Measurements from ENCODE around the gene IL17D.

The IL17D gene

GRCh38 chr13:20702915-20703779 is at the start of gene IL17D:
Gene IL17D (plus strand): TSS chr13:20703699. CDS start chr13:20704002, 303 bp downstream.
- Histone ChIP-seq H3K27ac (ENCODE audit: low read depth, low read length) (no peak within 1 kb of the TSS), H3K4me1 (ENCODE audit: control insufficient read depth in 1 of 2, insufficient read depth in 2 of 2, low read length in 2 of 2) (peaks cover 8 to 11% of the 10 kb centered on the region in 2 donors), H3K9ac (ENCODE audit: low read depth in 1 of 2, low read length in 2 of 2) (peak within 1 kb of the TSS; percentile 52 to 69)

GRCh38 chr13:20654156-20654555 is 49.3 kb upstream of the IL17D start:
- no peak overlapping the region for H3K27ac ChIP-seq (ENCODE audit: low read depth, low read length)
- no peaks in the 10 kb centered on the region for H3K4me1 ChIP-seq (ENCODE audit: control insufficient read depth in 1 of 2, insufficient read depth in 2 of 2, low read length in 2 of 2)
- no peaks in the 10 kb centered on the region for H3K36me3 ChIP-seq (ENCODE audit: control insufficient read depth in 1 of 2, insufficient read depth in 2 of 2, low read length in 2 of 2)
- H3K27me3 ChIP-seq (ENCODE audit: control insufficient read depth in 1 of 2, insufficient read depth in 2 of 2, low read length in 2 of 2) = no peaks in the 10 kb centered on the region
- no peaks in the 10 kb centered on the region for H3K9me3 ChIP-seq (ENCODE audit: control insufficient read depth in 1 of 2, low read length in 2 of 2)
- H3K4me3 ChIP-seq (ENCODE audit: low read depth in 1 of 2, low read length in 2 of 2) = no peak overlapping the region
- no peak overlapping the region for H3K9ac ChIP-seq (ENCODE audit: low read depth in 1 of 2, low read length in 2 of 2)

More at GRCh38 chr13:20702915-20703779, at the start of gene IL17D:
- Histone ChIP-seq H3K36me3 (ENCODE audit: control insufficient read depth in 1 of 2, insufficient read depth in 2 of 2, low read length in 2 of 2) (no peaks in the 10 kb centered on the region), H3K27me3 (ENCODE audit: control insufficient read depth in 1 of 2, insufficient read depth in 2 of 2, low read length in 2 of 2) (peaks cover 0 to 9% of the 10 kb centered on the region in 2 donors), H3K9me3 (ENCODE audit: control insufficient read depth in 1 of 2, low read length in 2 of 2) (no peaks in the 10 kb centered on the region), H3K4me3 (ENCODE audit: low read depth in 1 of 2, low read length in 2 of 2) (peak within 1 kb of the TSS; percentile 66 to 79)

GRCh38 chr13:20658451-20659040 is 45.0 kb upstream of the IL17D start:
- H3K9ac ChIP-seq (ENCODE audit: low read depth in 1 of 2, low read length in 2 of 2) = no peak overlapping the region
- H3K27me3 ChIP-seq (ENCODE audit: control insufficient read depth in 1 of 2, insufficient read depth in 2 of 2, low read length in 2 of 2) = no peaks in the 10 kb centered on the region

GRCh38 chr13:20664351-20664750 is 39.1 kb upstream of the IL17D start:
- no peak overlapping the region for H3K27ac ChIP-seq (ENCODE audit: low read depth, low read length)

More at GRCh38 chr13:20658451-20659040, 45.0 kb upstream of the IL17D start:
- H3K27ac ChIP-seq (ENCODE audit: low read depth, low read length) = no peak overlapping the region
- H3K9me3 ChIP-seq (ENCODE audit: control insufficient read depth in 1 of 2, low read length in 2 of 2) = no peaks in the 10 kb centered on the region
- no peaks in the 10 kb centered on the region for H3K4me1 ChIP-seq (ENCODE audit: control insufficient read depth in 1 of 2, insufficient read depth in 2 of 2, low read length in 2 of 2)
- H3K36me3 ChIP-seq (ENCODE audit: control insufficient read depth in 1 of 2, insufficient read depth in 2 of 2, low read length in 2 of 2) = no peaks in the 10 kb centered on the region
- no peak overlapping the region for H3K4me3 ChIP-seq (ENCODE audit: low read depth in 1 of 2, low read length in 2 of 2)

GRCh38 chr13:20666948-20667347 is 36.6 kb upstream of the IL17D start:
- H3K4me3 ChIP-seq (ENCODE audit: low read depth in 1 of 2, low read length in 2 of 2) = no peak overlapping the region
- no peak overlapping the region for H3K27ac ChIP-seq (ENCODE audit: low read depth, low read length)
- peaks cover 0 to 3% of the 10 kb centered on the region in 2 donors for H3K36me3 ChIP-seq (ENCODE audit: control insufficient read depth in 1 of 2, insufficient read depth in 2 of 2, low read length in 2 of 2)

More at GRCh38 chr13:20664351-20664750, 39.1 kb upstream of the IL17D start:
- Histone ChIP-seq H3K9me3 (ENCODE audit: control insufficient read depth in 1 of 2, low read length in 2 of 2) (no peaks in the 10 kb centered on the region), H3K36me3 (ENCODE audit: control insufficient read depth in 1 of 2, insufficient read depth in 2 of 2, low read length in 2 of 2) (peaks cover 0 to 3% of the 10 kb centered on the region in 2 donors), H3K4me3 (ENCODE audit: low read depth in 1 of 2, low read length in 2 of 2) (no peak overlapping the region), H3K9ac (ENCODE audit: low read depth in 1 of 2, low read length in 2 of 2) (no peak overlapping the region), H3K27me3 (ENCODE audit: control insufficient read depth in 1 of 2, insufficient read depth in 2 of 2, low read length in 2 of 2) (no peaks in the 10 kb centered on the region), H3K4me1 (ENCODE audit: control insufficient read depth in 1 of 2, insufficient read depth in 2 of 2, low read length in 2 of 2) (no peaks in the 10 kb centered on the region)

GRCh38 chr13:20667857-20668437 is 35.6 kb upstream of the IL17D start:
- Histone ChIP-seq H3K9me3 (ENCODE audit: control insufficient read depth in 1 of 2, low read length in 2 of 2) (no peaks in the 10 kb centered on the region), H3K27ac (ENCODE audit: low read depth, low read length) (no peak overlapping the region), H3K4me3 (ENCODE audit: low read depth in 1 of 2, low read length in 2 of 2) (no peak overlapping the region), H3K4me1 (ENCODE audit: control insufficient read depth in 1 of 2, insufficient read depth in 2 of 2, low read length in 2 of 2) (no peaks in the 10 kb centered on the region), H3K36me3 (ENCODE audit: control insufficient read depth in 1 of 2, insufficient read depth in 2 of 2, low read length in 2 of 2) (peaks cover 0 to 3% of the 10 kb centered on the region in 2 donors), H3K9ac (ENCODE audit: low read depth in 1 of 2, low read length in 2 of 2) (no peak overlapping the region), H3K27me3 (ENCODE audit: control insufficient read depth in 1 of 2, insufficient read depth in 2 of 2, low read length in 2 of 2) (no peaks in the 10 kb centered on the region)

More at GRCh38 chr13:20666948-20667347, 36.6 kb upstream of the IL17D start:
- H3K4me1 ChIP-seq (ENCODE audit: control insufficient read depth in 1 of 2, insufficient read depth in 2 of 2, low read length in 2 of 2) = no peaks in the 10 kb centered on the region
- no peaks in the 10 kb centered on the region for H3K9me3 ChIP-seq (ENCODE audit: control insufficient read depth in 1 of 2, low read length in 2 of 2)
- H3K27me3 ChIP-seq (ENCODE audit: control insufficient read depth in 1 of 2, insufficient read depth in 2 of 2, low read length in 2 of 2) = no peaks in the 10 kb centered on the region
- H3K9ac ChIP-seq (ENCODE audit: low read depth in 1 of 2, low read length in 2 of 2) = no peak overlapping the region

GRCh38 chr13:20669162-20669561 is 34.3 kb upstream of the IL17D start:
- no peaks in the 10 kb centered on the region for H3K9me3 ChIP-seq (ENCODE audit: control insufficient read depth in 1 of 2, low read length in 2 of 2)
- H3K4me1 ChIP-seq (ENCODE audit: control insufficient read depth in 1 of 2, insufficient read depth in 2 of 2, low read length in 2 of 2) = no peaks in the 10 kb centered on the region
- H3K4me3 ChIP-seq (ENCODE audit: low read depth in 1 of 2, low read length in 2 of 2) = no peak overlapping the region
- no peaks in the 10 kb centered on the region for H3K27me3 ChIP-seq (ENCODE audit: control insufficient read depth in 1 of 2, insufficient read depth in 2 of 2, low read length in 2 of 2)
- no peak overlapping the region for H3K27ac ChIP-seq (ENCODE audit: low read depth, low read length)
- no peak overlapping the region for H3K9ac ChIP-seq (ENCODE audit: low read depth in 1 of 2, low read length in 2 of 2)
- H3K36me3 ChIP-seq (ENCODE audit: control insufficient read depth in 1 of 2, insufficient read depth in 2 of 2, low read length in 2 of 2) = peaks cover 0 to 3% of the 10 kb centered on the region in 2 donors

GRCh38 chr13:20671789-20672188 is 31.7 kb upstream of the IL17D start:
- H3K4me3 ChIP-seq (ENCODE audit: low read depth in 1 of 2, low read length in 2 of 2) = no peak overlapping the region
- H3K4me1 ChIP-seq (ENCODE audit: control insufficient read depth in 1 of 2, insufficient read depth in 2 of 2, low read length in 2 of 2) = no peaks in the 10 kb centered on the region
- H3K27ac ChIP-seq (ENCODE audit: low read depth, low read length) = no peak overlapping the region
- no peaks in the 10 kb centered on the region for H3K36me3 ChIP-seq (ENCODE audit: control insufficient read depth in 1 of 2, insufficient read depth in 2 of 2, low read length in 2 of 2)
- H3K9ac ChIP-seq (ENCODE audit: low read depth in 1 of 2, low read length in 2 of 2) = no peak overlapping the region
- H3K9me3 ChIP-seq (ENCODE audit: control insufficient read depth in 1 of 2, low read length in 2 of 2) = no peaks in the 10 kb centered on the region
- H3K27me3 ChIP-seq (ENCODE audit: control insufficient read depth in 1 of 2, insufficient read depth in 2 of 2, low read length in 2 of 2) = no peaks in the 10 kb centered on the region

GRCh38 chr13:20672772-20673171 is 30.7 kb upstream of the IL17D start:
- no peak overlapping the region for H3K9ac ChIP-seq (ENCODE audit: low read depth in 1 of 2, low read length in 2 of 2)
- no peak overlapping the region for H3K27ac ChIP-seq (ENCODE audit: low read depth, low read length)
- no peaks in the 10 kb centered on the region for H3K4me1 ChIP-seq (ENCODE audit: control insufficient read depth in 1 of 2, insufficient read depth in 2 of 2, low read length in 2 of 2)
- no peaks in the 10 kb centered on the region for H3K36me3 ChIP-seq (ENCODE audit: control insufficient read depth in 1 of 2, insufficient read depth in 2 of 2, low read length in 2 of 2)
- no peak overlapping the region for H3K4me3 ChIP-seq (ENCODE audit: low read depth in 1 of 2, low read length in 2 of 2)
- H3K27me3 ChIP-seq (ENCODE audit: control insufficient read depth in 1 of 2, insufficient read depth in 2 of 2, low read length in 2 of 2) = no peaks in the 10 kb centered on the region
- H3K9me3 ChIP-seq (ENCODE audit: control insufficient read depth in 1 of 2, low read length in 2 of 2) = no peaks in the 10 kb centered on the region

GRCh38 chr13:20673715-20674114 is 29.8 kb upstream of the IL17D start:
- Histone ChIP-seq H3K9ac (ENCODE audit: low read depth in 1 of 2, low read length in 2 of 2) (no peak overlapping the region), H3K4me1 (ENCODE audit: control insufficient read depth in 1 of 2, insufficient read depth in 2 of 2, low read length in 2 of 2) (no peaks in the 10 kb centered on the region), H3K27me3 (ENCODE audit: control insufficient read depth in 1 of 2, insufficient read depth in 2 of 2, low read length in 2 of 2) (no peaks in the 10 kb centered on the region), H3K36me3 (ENCODE audit: control insufficient read depth in 1 of 2, insufficient read depth in 2 of 2, low read length in 2 of 2) (no peaks in the 10 kb centered on the region), H3K27ac (ENCODE audit: low read depth, low read length) (no peak overlapping the region), H3K9me3 (ENCODE audit: control insufficient read depth in 1 of 2, low read length in 2 of 2) (no peaks in the 10 kb centered on the region), H3K4me3 (ENCODE audit: low read depth in 1 of 2, low read length in 2 of 2) (no peak overlapping the region)

Data from duodenal mucosa (tissue), 2 donors.